NCI-H2029 treated with DMSO at 0.1 percent for 48 hours (cell line): ENCODE data around the gene TXLNG.
A peak's percentile ranks its signal among the peaks of the same experiment; 100 is the strongest.

ENCODE experiments used
- DNase-seq: peaks from one replicate; lab custom pipeline; 2025; lab: John Stamatoyannopoulos, UW

Gene TXLNG

GRCh38 chrX:16874458-16875095 is 88.3 kb downstream of the TXLNG start:
- DNase-seq, result no peak

- DNase-seq, result no peak
Measured at GRCh38 chrX:16876696-16877095, 90.4 kb downstream of the TXLNG start.

GRCh38 chrX:16882169-16882568 is 95.9 kb downstream of the TXLNG start:
- DNase-seq, result no peak

GRCh38 chrX:16882702-16883486 is 96.6 kb downstream of the TXLNG start:
- peak; percentile 49 for DNase-seq

- no peak for DNase-seq
Measured at GRCh38 chrX:16883487-16883804, 97.2 kb downstream of the TXLNG start.

- DNase-seq, result no peak
Measured at GRCh38 chrX:16885628-16886027, 99.4 kb downstream of the TXLNG start.

GRCh38 chrX:16892504-16893362 is 106.5 kb downstream of the TXLNG start:
- DNase-seq, result peak; percentile 50
